SJCRH30 (cell line): Measurements from ENCODE around the gene TNPO2. TPM values are rescaled to one million over a fixed set of nuclear protein-coding genes. Genes with fewer than 3 reads are reported as not detected.
"Not testable (repeated sequence)": the region's sequence is repeated elsewhere in the genome, so short reads cannot be mapped to it uniquely, and the experiment has no call there.

Experiments used
- DNase-seq, 2 experiments: peaks; one replicate each; pipeline ENCODE4 v3.0.0-alpha.2; 2015 to 2020
- H3K27ac ChIP-seq: fragments of 250-450 bp; sonication (Bioruptor Pico); 2 replicates; pipeline ENCODE4 v1.5.1; 2020; ENCODE audit warnings: mild to moderate bottlenecking, moderate library complexity
- H3K27me3 ChIP-seq: fragments of 250-450 bp; sonication (Bioruptor Pico); 2 replicates; pipeline ENCODE4 v1.5.1; 2020; ENCODE audit warnings: mild to moderate bottlenecking, moderate library complexity
- H3K36me3 ChIP-seq: fragments of 250-450 bp; sonication (Bioruptor Pico); 2 replicates; pipeline ENCODE4 v1.5.1; 2020; ENCODE audit warnings: mild to moderate bottlenecking, moderate library complexity
- H3K4me1 ChIP-seq: fragments of 250-450 bp; sonication (Bioruptor Pico); 2 replicates; pipeline ENCODE4 v1.5.1; 2020; ENCODE audit warnings: mild to moderate bottlenecking, moderate library complexity
- H3K4me3 ChIP-seq: fragments of 250-450 bp; sonication (Bioruptor Pico); 2 replicates; pipeline ENCODE4 v1.5.1; 2020; ENCODE audit warnings: mild to moderate bottlenecking, moderate library complexity
- H3K9me3 ChIP-seq: fragments of 250-450 bp; sonication (Bioruptor Pico); replicated peaks from 2 replicates; pipeline ENCODE4 v1.5.1; 2020; ENCODE audit warnings: mild to moderate bottlenecking, moderate library complexity
- total RNA-seq: library from RNA; depleted of rRNA; stranded (reverse); fragments of >200 nt; shearing (Covaris generic); gene quantifications from 2 replicates; pipeline ENCODE4 v1.2.3, GENCODE V29; 2014

Gene TNPO2
- total RNA-seq, 1 experiment from 2014 or later: 80.9 TPM

DNA sequence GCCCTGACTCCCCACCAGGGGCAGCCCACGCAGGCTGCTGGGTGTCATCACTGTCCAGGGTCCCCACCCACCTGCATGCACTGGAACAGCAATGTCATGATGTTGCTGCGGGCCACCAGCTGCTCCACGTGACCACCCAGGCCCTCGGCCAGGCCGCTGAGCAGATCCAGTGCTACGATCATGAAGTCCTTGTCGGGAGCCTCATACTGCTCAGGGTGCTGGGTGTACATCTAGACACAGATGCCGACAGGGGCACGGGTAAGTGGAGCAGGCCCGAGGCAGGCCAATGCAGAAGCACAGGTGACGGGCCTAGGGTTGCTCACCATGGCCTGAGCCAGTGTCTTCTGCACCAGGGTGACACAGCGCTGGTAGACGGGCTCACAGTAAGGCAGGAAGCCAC, 18.6 kb downstream of the TNPO2 start:
- peaks cover 91% of the 10 kb centered on the region for H3K36me3 ChIP-seq
- no peaks in the 10 kb centered on the region for H3K9me3 ChIP-seq
- H3K4me1 ChIP-seq: no peaks in the 10 kb centered on the region
- no peaks in the 10 kb centered on the region for H3K27me3 ChIP-seq
- no peak overlapping the region for H3K27ac ChIP-seq
- no peak overlapping the region for H3K4me3 ChIP-seq
- DNase-seq: no peak

DNA sequence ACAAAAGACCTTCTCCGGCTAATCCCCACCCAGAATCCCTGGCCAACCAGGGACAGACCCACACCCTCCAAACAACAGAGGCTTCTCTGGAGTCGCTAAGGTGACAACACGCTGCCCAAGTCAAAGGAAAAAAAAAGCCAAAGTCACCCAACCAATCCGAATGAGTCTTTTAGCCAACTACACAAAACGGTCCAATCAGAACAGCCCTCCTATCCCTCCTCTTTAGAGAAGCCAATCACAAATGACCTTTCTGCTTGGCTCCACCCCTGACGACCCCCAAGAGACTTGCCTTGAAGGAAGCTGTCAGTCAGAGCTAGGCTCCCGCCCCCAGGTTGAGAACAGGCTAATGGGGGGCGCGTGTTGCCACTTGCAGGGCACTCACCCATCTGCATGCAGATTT, 20.7 kb downstream of the TNPO2 start:
- no peaks in the 10 kb centered on the region for H3K27me3 ChIP-seq
- DNase-seq: peak; percentile 91
- H3K36me3 ChIP-seq: peaks cover 75% of the 10 kb centered on the region
- no peaks in the 10 kb centered on the region for H3K9me3 ChIP-seq
- no peak overlapping the region for H3K4me3 ChIP-seq
- no peak overlapping the region for H3K27ac ChIP-seq
- H3K4me1 ChIP-seq: no peaks in the 10 kb centered on the region

DNA sequence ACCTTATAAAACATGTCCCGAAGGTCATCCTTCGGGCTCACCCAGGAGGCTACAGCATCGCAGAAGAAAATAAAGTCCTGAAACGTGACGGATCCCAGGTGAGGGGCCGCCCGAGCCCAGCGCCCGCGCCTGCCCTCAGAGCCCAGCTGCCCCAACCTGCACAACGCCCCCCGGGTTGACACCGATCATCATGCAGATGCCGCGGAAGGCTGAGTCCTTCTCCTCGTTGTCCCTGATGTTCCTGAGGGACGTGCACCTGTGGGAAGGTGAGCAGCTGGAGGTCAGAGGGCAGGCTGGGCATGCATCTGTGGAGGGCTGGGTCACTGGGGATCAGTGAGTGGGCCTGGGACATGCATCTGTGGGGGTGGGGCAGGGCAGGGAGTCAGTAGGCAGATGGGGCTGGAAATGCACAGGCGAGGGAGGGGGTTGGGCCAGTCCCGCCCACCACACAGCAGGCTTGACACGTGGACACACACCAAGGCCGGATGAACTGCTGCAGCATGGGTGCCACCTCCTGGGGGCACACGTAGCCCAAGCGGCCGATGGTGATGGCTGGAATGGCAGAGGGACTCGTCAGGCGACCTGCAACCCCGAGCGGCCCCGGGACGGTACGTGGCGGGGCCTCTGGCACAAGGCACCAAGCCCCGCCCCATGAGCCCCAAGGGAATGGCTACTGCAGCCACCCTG, 22.0 kb downstream of the TNPO2 start:
- no peaks in the 10 kb centered on the region for H3K4me1 ChIP-seq
- peaks cover 67% of the 10 kb centered on the region for H3K36me3 ChIP-seq
- H3K27me3 ChIP-seq: no peaks in the 10 kb centered on the region

DNA sequence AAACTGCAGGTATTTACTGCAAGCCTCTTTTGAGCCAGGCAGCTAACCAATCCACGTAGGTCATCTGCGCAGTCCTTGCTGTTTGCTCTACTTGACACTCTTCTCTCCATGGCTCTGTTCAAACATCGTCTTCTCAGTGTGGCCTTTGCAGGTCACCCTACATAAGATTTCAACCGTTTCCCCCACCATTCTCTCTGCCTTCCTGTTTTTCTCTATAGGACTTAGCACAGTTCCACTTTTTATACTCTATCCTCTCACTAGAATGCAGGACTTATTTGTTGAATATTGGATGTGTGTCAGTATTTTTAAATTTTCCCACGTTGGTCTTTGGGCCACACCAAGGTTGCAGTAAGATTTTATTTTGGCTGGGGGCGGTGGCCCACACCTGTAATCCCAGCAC, 25.6 kb downstream of the TNPO2 start:
- no peak for DNase-seq
- Histone ChIP-seq H3K27me3 (no peaks in the 10 kb centered on the region), H3K27ac (no peak overlapping the region), H3K4me3 (no peak overlapping the region), H3K9me3 (no peaks in the 10 kb centered on the region), H3K4me1 (peaks cover 3% of the 10 kb centered on the region; the same call in 1 of the 2 replicates), H3K36me3 (peaks cover 33% of the 10 kb centered on the region)

More for the DNA sequence above, 22.0 kb downstream of the TNPO2 start:
- Histone ChIP-seq H3K9me3 (no peaks in the 10 kb centered on the region), H3K27ac (no peak overlapping the region), H3K4me3 (no peak overlapping the region)
- DNase-seq: no peak

DNA sequence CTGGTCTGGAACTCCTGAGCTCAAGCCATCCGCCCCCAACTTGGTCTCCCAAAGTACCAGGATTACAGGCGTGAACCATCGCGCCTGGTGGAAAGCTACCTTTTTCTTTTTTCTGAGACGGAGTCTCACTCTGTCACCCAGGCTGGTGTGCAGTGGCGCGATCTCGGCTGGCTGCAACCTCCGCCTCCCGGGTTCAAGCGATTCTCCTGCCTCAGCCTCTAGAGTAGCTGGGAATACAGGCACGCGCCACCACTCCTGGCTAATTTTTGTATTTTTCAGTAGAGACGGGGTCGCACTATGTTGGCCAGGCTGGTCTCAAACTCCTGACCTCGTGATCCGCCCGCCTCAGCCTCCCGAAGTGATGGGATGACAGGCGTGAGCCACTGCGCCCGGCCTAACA, 26.3 kb downstream of the TNPO2 start:
- H3K36me3 ChIP-seq: peaks cover 26% of the 10 kb centered on the region
- not testable (repeated sequence) for H3K27me3 ChIP-seq, H3K4me1 ChIP-seq, H3K4me3 ChIP-seq, H3K27ac ChIP-seq, DNase-seq, H3K9me3 ChIP-seq

DNA sequence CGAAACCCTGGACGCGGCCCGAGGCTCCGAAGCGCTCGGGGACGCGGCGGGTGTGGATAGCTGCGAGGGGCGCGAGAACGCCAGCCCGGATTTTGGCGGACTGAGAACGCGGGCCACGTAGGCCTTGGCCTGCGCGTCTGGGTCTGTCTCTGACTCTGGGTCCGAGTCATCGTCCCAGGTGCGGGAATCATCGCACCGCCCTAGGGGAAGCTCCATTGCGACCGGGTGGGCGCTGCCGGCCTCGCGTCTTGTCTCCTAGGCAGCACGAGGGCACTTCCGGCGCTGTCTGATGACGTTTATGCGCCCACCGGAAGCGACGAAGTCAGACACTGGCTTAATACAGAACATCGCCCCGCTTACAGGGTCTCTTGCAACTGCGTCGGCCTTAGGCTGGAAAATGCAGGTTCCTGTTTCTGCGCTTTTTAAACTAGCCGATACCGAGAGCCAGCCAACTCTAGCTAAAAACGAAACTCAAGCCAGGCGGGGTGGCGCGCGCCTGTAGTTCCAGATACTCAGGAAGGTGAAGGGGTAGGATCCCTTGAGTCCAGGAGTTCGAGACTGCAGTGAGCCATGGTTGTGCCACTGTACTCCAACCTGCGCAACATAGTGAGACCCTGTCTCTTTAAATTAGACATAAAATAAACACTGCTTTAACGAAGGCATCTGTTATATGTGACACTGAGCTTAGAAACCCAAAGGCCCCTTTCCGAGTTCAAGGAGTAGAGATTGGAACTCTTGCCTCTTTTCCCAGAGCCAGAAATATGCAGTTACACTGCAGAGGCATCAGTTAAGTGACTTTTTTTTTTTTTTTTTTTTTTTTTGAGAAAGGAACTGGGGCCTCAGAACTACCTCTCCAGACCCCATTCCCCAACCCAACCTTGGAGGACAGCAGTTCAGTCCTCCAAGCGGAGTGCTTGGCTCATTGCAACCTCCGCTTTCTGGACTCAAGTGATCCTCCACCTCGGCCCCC, 27.1 kb downstream of the TNPO2 start, which contains the start of gene FBXW9:
FBXW9 (minus strand) TSS at position 266 of the 970 bp plus-strand sequence; CDS start at position 216, 50 bp downstream.
- H3K27ac ChIP-seq: peak within 1 kb of the TSS; percentile 9; the same call in 1 of the 2 replicates
- H3K4me1 ChIP-seq: peaks cover 3% of the 10 kb centered on the region; the same call in 1 of the 2 replicates
- H3K9me3 ChIP-seq: no peaks in the 10 kb centered on the region
- H3K27me3 ChIP-seq: no peaks in the 10 kb centered on the region
- H3K36me3 ChIP-seq: peaks cover 18% of the 10 kb centered on the region
- DNase-seq: peak; percentile 98 to 99
- peak within 1 kb of the TSS; percentile 70 for H3K4me3 ChIP-seq

DNA sequence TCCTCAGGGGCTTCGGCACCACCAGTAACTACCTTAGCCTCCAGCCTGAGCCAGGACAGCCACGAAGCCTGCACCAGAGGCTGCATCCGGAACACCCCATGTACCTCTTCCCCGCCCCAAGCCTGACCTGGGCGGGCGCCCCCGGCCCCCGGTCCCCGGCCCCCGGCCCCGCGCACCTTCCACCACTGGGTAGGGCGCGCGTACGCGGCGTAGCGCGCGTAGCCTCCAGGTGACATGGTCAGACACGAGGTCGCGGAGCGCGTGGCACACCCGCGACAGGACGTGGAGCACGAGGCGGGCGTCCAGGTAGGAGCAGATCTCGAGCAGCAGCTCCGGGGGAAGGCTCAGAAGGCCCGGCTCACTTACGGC, 27.8 kb downstream of the TNPO2 start:
- Histone ChIP-seq H3K27ac (no peak overlapping the region; the same call in 1 of the 2 replicates), H3K4me1 (peaks cover 3% of the 10 kb centered on the region; the same call in 1 of the 2 replicates), H3K27me3 (no peaks in the 10 kb centered on the region), H3K4me3 (peak overlapping the region; percentile 70), H3K36me3 (peaks cover 11% of the 10 kb centered on the region), H3K9me3 (no peaks in the 10 kb centered on the region)
- DNase-seq: no peak

DNA sequence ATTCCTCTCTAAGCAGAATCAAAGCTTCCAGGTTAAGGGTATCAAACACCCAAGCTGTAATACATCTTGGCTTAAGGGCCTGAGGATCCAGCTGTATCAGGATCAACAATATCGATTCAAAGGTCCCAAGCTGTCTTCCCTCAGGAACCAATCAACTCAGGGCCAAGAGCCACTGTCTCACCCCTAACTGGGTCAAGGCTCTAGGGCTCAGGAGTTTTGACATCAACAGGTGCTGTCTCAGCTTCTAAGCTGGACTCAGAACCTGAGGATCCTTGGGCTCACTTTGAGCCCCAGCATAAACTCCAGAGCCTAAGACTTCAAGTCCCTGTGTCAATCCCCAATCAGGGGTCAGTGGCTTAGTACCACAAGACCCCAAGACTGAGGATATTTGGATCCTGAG, 28.2 kb downstream of the TNPO2 start:
- DNase-seq: no peak
- Histone ChIP-seq H3K4me1 (peaks cover 3% of the 10 kb centered on the region; the same call in 1 of the 2 replicates), H3K9me3 (no peaks in the 10 kb centered on the region), H3K4me3 (peak overlapping the region; percentile 70; the same call in 1 of the 2 replicates), H3K36me3 (peaks cover 7% of the 10 kb centered on the region; the same call in 1 of the 2 replicates), H3K27ac (no peak overlapping the region), H3K27me3 (no peaks in the 10 kb centered on the region)

DNA sequence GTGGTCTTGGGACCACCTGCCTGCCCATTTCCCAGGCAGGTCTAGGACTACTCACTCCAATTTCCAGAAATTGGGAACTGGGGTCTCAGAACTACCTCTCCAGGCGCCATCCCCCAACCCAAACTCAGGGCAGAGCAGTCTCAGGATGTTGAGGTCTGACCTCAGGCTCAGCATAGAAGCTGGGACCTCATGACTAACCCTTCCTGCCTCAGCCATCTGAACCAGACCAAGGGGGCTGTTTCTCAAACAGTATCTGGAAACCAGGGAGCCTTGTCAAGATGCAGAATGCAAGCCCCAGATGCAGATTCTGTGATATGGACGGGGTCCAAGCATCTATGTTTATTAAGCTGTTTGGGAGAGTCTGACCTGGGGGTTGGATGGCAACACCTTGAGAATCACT, 28.6 kb downstream of the TNPO2 start:
- Histone ChIP-seq H3K4me1 (peaks cover 3% of the 10 kb centered on the region; the same call in 1 of the 2 replicates), H3K9me3 (no peaks in the 10 kb centered on the region), H3K36me3 (peaks cover 7% of the 10 kb centered on the region; the same call in 1 of the 2 replicates), H3K4me3 (no peak overlapping the region), H3K27ac (no peak overlapping the region), H3K27me3 (no peaks in the 10 kb centered on the region)
- no peak for DNase-seq

DNA sequence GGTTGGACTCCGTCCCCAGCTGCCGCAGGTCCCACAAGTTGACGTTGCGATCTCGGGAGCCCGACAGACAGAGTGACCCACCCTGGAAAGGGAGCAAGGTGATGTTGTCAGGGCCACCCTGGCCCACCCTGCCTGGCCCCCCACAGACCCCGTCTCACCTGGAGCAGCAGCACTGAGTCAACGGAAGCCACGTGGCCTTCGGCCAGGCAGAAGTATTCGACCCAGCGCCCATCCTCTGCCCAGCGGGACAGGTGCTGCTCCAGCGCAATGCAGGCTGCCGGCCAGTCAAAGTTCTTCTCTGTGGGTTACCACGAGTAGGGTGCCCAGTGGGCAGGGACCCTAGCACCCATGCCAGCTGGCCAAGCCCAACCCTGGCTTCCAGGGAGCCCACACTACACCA, 29.1 kb downstream of the TNPO2 start:
- DNase-seq: no peak
- no peak overlapping the region for H3K27ac ChIP-seq
- peaks cover 3% of the 10 kb centered on the region; the same call in 1 of the 2 replicates for H3K4me1 ChIP-seq
- H3K4me3 ChIP-seq: no peak overlapping the region
- no peaks in the 10 kb centered on the region for H3K27me3 ChIP-seq
- H3K36me3 ChIP-seq: peaks cover 7% of the 10 kb centered on the region; the same call in 1 of the 2 replicates
- H3K9me3 ChIP-seq: no peaks in the 10 kb centered on the region

DNA sequence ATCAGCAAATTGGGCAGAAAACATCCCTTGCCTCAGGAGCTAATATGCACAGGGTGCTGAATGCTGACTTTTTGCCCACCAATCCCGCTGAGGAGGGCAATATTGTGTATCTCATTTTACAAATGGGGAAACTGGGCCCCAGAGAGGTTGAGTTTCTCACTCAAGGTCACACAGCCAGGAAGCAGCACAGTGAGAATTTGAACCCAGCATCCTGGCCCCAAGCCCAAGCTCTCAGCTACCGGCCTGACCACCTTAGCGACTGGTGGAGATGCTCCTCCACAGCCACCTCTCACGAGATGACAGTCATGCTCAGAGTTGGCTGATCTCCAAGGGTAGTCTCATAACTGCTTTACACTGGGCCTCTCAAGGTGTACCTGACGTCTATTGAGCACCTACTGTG, 30.8 kb downstream of the TNPO2 start:
- H3K4me1 ChIP-seq: peaks cover 6% of the 10 kb centered on the region

DNA sequence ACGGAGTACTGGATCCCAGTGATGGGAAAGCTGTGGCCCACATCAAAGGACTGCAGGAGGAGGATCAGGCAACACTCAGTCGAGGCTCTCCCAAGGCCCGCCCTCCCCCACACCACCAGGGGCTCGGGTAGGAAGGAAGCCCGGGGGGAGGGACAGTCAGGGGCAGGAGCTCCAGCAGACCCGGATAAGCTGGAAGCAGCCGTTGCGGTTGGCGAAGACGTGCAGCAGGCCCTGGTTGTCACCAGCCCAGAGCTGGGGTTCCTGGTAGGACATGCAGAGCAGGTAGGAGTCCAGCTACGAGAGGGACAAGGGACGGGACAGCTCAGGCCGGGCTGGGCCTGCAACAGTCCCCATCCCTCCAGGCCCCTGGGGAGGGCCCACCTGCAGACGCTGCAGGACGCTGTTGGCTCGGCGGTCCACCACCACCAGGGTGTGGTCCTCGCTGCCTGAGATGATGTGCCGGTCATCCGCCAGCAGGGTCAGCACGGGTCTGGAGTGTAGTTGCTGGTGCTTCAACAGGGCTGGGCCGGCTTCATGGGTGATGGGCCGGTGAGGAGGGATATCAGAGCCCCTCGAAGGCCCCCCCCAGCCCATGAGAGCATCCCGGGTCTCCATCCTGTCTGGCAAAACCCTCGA, 34.0 kb downstream of the TNPO2 start:
- no peaks in the 10 kb centered on the region for H3K27me3 ChIP-seq
- H3K9me3 ChIP-seq: no peaks in the 10 kb centered on the region

More for the DNA sequence above, 30.8 kb downstream of the TNPO2 start:
- H3K27ac ChIP-seq: no peak overlapping the region
- H3K9me3 ChIP-seq: no peaks in the 10 kb centered on the region
- H3K4me3 ChIP-seq: no peak overlapping the region
- 0 out of 2 replicates have a peak, but pooled peaks cover 3% of the 10 kb centered on the region for H3K36me3 ChIP-seq
- DNase-seq: no peak
- no peaks in the 10 kb centered on the region for H3K27me3 ChIP-seq

DNA sequence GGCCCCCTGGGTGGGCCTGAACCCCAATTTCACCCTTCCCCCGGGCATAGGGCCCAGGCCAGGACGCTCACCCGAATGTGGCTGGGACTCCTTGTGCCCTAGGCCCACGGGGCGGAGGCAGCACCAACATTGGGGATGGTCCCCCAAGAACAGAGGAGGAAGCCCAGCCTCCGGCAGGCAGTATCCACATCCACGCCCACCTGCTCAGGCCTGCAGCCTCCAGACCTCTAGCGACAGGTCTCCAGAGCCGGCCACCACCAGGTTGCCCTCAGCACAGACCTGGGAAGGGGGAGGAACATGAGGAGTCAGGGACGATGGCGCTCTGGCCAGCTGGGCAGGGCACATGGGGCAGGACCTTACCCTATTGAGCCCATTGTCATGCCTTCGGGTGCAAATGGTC, 34.7 kb downstream of the TNPO2 start:
- Histone ChIP-seq H3K36me3 (no peaks in the 10 kb centered on the region), H3K9me3 (no peaks in the 10 kb centered on the region), H3K4me3 (no peak overlapping the region), H3K4me1 (peaks cover 9% of the 10 kb centered on the region), H3K27me3 (no peaks in the 10 kb centered on the region), H3K27ac (no peak overlapping the region)
- DNase-seq: no peak

More for the DNA sequence above, 34.0 kb downstream of the TNPO2 start:
- DNase-seq: no peak
- Histone ChIP-seq H3K27ac (no peak overlapping the region), H3K36me3 (no peaks in the 10 kb centered on the region), H3K4me1 (peaks cover 9% of the 10 kb centered on the region), H3K4me3 (no peak overlapping the region)

DNA sequence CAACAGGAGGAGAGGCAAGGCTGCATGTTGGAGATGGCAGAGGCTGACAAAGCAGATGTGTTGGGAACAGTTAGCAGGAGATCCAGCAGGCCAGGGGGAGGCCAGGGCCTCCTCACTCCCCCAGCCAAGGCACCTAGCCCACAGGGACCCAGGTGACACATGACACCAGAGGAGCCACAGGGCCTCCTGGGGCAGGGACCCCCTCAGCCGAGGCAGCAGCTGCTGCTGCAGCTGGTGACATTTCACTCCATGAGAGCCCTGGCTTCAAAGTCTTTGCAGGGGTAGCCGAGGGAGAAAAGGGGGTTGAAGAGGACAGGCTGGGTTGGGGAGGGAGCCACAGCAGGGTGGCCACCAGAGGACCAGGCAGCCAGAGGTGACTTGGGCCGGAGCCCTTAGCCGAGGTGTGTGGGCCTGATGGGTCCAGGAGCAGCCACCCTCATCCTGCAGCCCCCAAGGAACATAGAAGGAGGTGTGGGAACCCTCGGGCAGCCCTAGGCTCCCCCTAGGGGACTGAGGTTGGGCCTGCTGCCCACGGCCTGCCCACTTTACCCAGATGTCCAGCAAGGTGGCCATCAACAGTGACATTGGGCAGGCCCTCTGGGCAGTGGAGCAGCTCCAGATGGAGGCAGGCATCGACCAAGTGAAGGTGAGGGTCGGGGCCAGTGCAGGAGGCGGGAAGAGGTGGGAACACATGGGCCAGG, 36.1 kb downstream of the TNPO2 start, which contains the start of gene GNG14:
GNG14 (plus strand) TSS at position 503 of the 701 bp plus-strand sequence; CDS start at position 554, 51 bp downstream.
- H3K36me3 ChIP-seq: no peaks in the 10 kb centered on the region
- H3K27me3 ChIP-seq: no peaks in the 10 kb centered on the region
- peak; percentile 70 to 80 for DNase-seq
- H3K4me3 ChIP-seq: no peak within 1 kb of the TSS
- H3K27ac ChIP-seq: peak within 1 kb of the TSS; percentile 23; the same call in 1 of the 2 replicates
- H3K9me3 ChIP-seq: no peaks in the 10 kb centered on the region
- H3K4me1 ChIP-seq: peaks cover 9% of the 10 kb centered on the region
